Activated CD4-positive, alpha-beta T cell treated with anti-CD3 and anti-CD28 coated beads for 36 hours (primary cell): ENCODE data around the gene MTRR. TPM values are rescaled to one million over a fixed set of nuclear protein-coding genes. Genes with fewer than 3 reads are reported as not detected.

Source experiments
- ATAC-seq: fragments of 200-7000 bp; cut with Tn5 transposase; one replicate; pipeline ENCODE4 v1.10.0; 2021; ENCODE audit warnings: mild to moderate bottlenecking, moderate library complexity
- CTCF ChIA-PET: fragments of 350-600 bp; sonication (Branson Sonifier 250); formaldehyde crosslinking; loops from one replicate; lab custom pipeline; 2021; ENCODE audit warnings: antibody characterized with exemption; lab: Charles Lee
- POLR2A ChIA-PET: fragments of 350-600 bp; sonication (Branson Sonifier 250); formaldehyde crosslinking; loops from one replicate; lab custom pipeline; 2021; ENCODE audit warnings: antibody characterized with exemption, inconsistent platforms; lab: Charles Lee
- DNase-seq: peaks from one replicate; pipeline ENCODE4 v3.0.0-alpha.2; 2020
- H3K27ac Mint-ChIP-seq: one replicate; pipeline ENCODE4 v1.8.0; 2021; ENCODE audit warnings: mixed read lengths
- H3K27me3 Mint-ChIP-seq: one replicate; pipeline ENCODE4 v1.8.0; 2021; ENCODE audit warnings: mixed read lengths
- H3K36me3 Mint-ChIP-seq: one replicate; pipeline ENCODE4 v1.8.0; 2021; ENCODE audit warnings: low read depth, mixed read lengths
- H3K4me1 Mint-ChIP-seq: one replicate; pipeline ENCODE4 v1.8.0; 2021; ENCODE audit warnings: mixed read lengths
- H3K4me3 Mint-ChIP-seq: one replicate; pipeline ENCODE4 v1.8.0; 2021; ENCODE audit warnings: mild to moderate bottlenecking, moderate library complexity, mixed read lengths
- H3K9me3 Mint-ChIP-seq: one replicate; pipeline ENCODE4 v1.8.0; 2021; ENCODE audit warnings: low read depth, mixed read lengths
- intact Hi-C, 2 experiments: fragments of 100-400 bp; cut with DNase I in 1 of 2; cut with micrococcal nuclease in 1 of 2; formaldehyde crosslinking; loops; one replicate each; pipeline versions ENCODE4 v1.14.2 to v1.15.1; 2022 to 2024; cut with DNase I, micrococcal nuclease
- total RNA-seq, 2 experiments: library from RNA; stranded (reverse); gene quantifications; one replicate each; pipeline ENCODE4 v1.2.3, GENCODE V29; 2021

The MTRR gene
- total RNA-seq, 2 experiments from 2014 or later: 49.3 to 52.9 TPM

- no peak overlapping the region for H3K27ac Mint-ChIP-seq
- intact Hi-C loops: no loop called here
- DNase-seq: no peak
- peaks cover 4% of the 10 kb centered on the region for H3K36me3 Mint-ChIP-seq
- peaks cover 12% of the 10 kb centered on the region for H3K9me3 Mint-ChIP-seq
- H3K4me1 Mint-ChIP-seq: no peaks in the 10 kb centered on the region
- POLR2A ChIA-PET: no interaction called here
- CTCF ChIA-PET: interaction anchor here (1.5 kb wide), 1 partner anchor 10 kb away, joined by 4 read pairs; no protein-coding TSS in a partner anchor
- H3K27me3 Mint-ChIP-seq: peaks cover 7% of the 10 kb centered on the region
- ATAC-seq: no peak
- no peak overlapping the region for H3K4me3 Mint-ChIP-seq
These were observed 48.5 kb downstream of the MTRR start for GRCh38 chr5:7917130-7918123.

- intact Hi-C loops: loop anchor here (2.0 to 5.0 kb wide), 4 partner anchors 1281 to 1616 kb away; no protein-coding TSS in a partner anchor
- DNase-seq (no peak), ATAC-seq (no peak)
- no peak overlapping the region for H3K27ac Mint-ChIP-seq
- CTCF ChIA-PET: interaction anchor here (0.6 to 1.7 kb wide), 3 partner anchors 10 to 79 kb away, joined by 3 to 5 read pairs (median 3); no protein-coding TSS in a partner anchor
- H3K4me3 Mint-ChIP-seq: no peak overlapping the region
- peaks cover 5% of the 10 kb centered on the region for H3K4me1 Mint-ChIP-seq
- H3K27me3 Mint-ChIP-seq: peaks cover 15% of the 10 kb centered on the region
- H3K9me3 Mint-ChIP-seq: no peaks in the 10 kb centered on the region
- POLR2A ChIA-PET: no interaction called here
- H3K36me3 Mint-ChIP-seq: no peaks in the 10 kb centered on the region
These were observed 57.2 kb downstream of the MTRR start for GRCh38 chr5:7925961-7926695.

- Mint-ChIP-seq H3K27ac (no peak overlapping the region), H3K4me1 (peaks cover 5% of the 10 kb centered on the region), H3K27me3 (peaks cover 18% of the 10 kb centered on the region), H3K4me3 (no peak overlapping the region), H3K36me3 (no peaks in the 10 kb centered on the region), H3K9me3 (no peaks in the 10 kb centered on the region)
- ChIA-PET POLR2A (no interaction called here), CTCF (interaction anchor here (0.6 to 1.7 kb wide), 3 partner anchors 9 to 79 kb away, joined by 3 to 5 read pairs (median 3); no protein-coding TSS in a partner anchor)
- no peak for DNase-seq
- ATAC-seq: no peak
- intact Hi-C loops: loop anchor here (2.0 to 5.0 kb wide), 4 partner anchors 1281 to 1616 kb away; no protein-coding TSS in a partner anchor
These were observed 57.8 kb downstream of the MTRR start for GRCh38 chr5:7926720-7927119.

- peak; percentile 68 for DNase-seq
These were observed 58.8 kb downstream of the MTRR start for GRCh38 chr5:7927466-7928375.

GRCh38 chr5:7930011-7930410 lies 61.1 kb downstream of the MTRR start:
- ChIA-PET CTCF (no interaction called here), POLR2A (no interaction called here)
- no peaks in the 10 kb centered on the region for H3K36me3 Mint-ChIP-seq
- DNase-seq: no peak
- no peaks in the 10 kb centered on the region for H3K9me3 Mint-ChIP-seq
- no peak overlapping the region for H3K27ac Mint-ChIP-seq
- ATAC-seq: no peak
- H3K4me1 Mint-ChIP-seq: peaks cover 5% of the 10 kb centered on the region
- H3K27me3 Mint-ChIP-seq: peaks cover 20% of the 10 kb centered on the region
- H3K4me3 Mint-ChIP-seq: no peak overlapping the region
- intact Hi-C loops: no loop called here

More at GRCh38 chr5:7927466-7928375, 58.8 kb downstream of the MTRR start:
- POLR2A ChIA-PET: no interaction called here
- peak; percentile 78 for ATAC-seq
- CTCF ChIA-PET: interaction anchor here (0.7 to 1.9 kb wide), 11 partner anchors 8 to 1617 kb away, joined by 3 to 10 read pairs (median 5); no protein-coding TSS in a partner anchor
- Mint-ChIP-seq H3K4me3 (no peak overlapping the region), H3K36me3 (no peaks in the 10 kb centered on the region), H3K27me3 (peaks cover 17% of the 10 kb centered on the region), H3K4me1 (peaks cover 5% of the 10 kb centered on the region), H3K27ac (no peak overlapping the region), H3K9me3 (no peaks in the 10 kb centered on the region)
- intact Hi-C loops: loop anchor here (2.0 to 5.0 kb wide), 4 partner anchors 1280 to 1615 kb away; no protein-coding TSS in a partner anchor

- POLR2A ChIA-PET: no interaction called here
- intact Hi-C loops: no loop called here
- ATAC-seq (no peak), DNase-seq (no peak)
- no peaks in the 10 kb centered on the region for H3K36me3 Mint-ChIP-seq
- no peak overlapping the region for H3K4me3 Mint-ChIP-seq
- CTCF ChIA-PET: interaction anchor here (1.8 kb wide), 1 partner anchor 14 kb away, joined by 5 read pairs; no protein-coding TSS in a partner anchor
- H3K9me3 Mint-ChIP-seq: no peaks in the 10 kb centered on the region
- no peak overlapping the region for H3K27ac Mint-ChIP-seq
- peaks cover 16% of the 10 kb centered on the region for H3K27me3 Mint-ChIP-seq
- H3K4me1 Mint-ChIP-seq: no peaks in the 10 kb centered on the region
These were observed 72.7 kb downstream of the MTRR start for GRCh38 chr5:7941692-7942091.

GRCh38 chr5:7947301-7947700 lies 78.4 kb downstream of the MTRR start:
- DNase-seq: no peak
- Mint-ChIP-seq H3K4me1 (no peaks in the 10 kb centered on the region), H3K9me3 (peaks cover 3% of the 10 kb centered on the region), H3K36me3 (no peaks in the 10 kb centered on the region), H3K4me3 (no peak overlapping the region), H3K27me3 (peaks cover 16% of the 10 kb centered on the region), H3K27ac (no peak overlapping the region)
- ChIA-PET CTCF (interaction anchor here (1.9 kb wide), 1 partner anchor 19 kb away, joined by 5 read pairs; no protein-coding TSS in a partner anchor), POLR2A (no interaction called here)
- no peak for ATAC-seq
- intact Hi-C loops: no loop called here

Other genes starting within 250 kb of the MTRR start
- not detected for gene CFAP90, start 18.0 kb upstream of the MTRR start, total RNA-seq
- gene FASTKD3, start 117 bp upstream of the MTRR start, total RNA-seq: 1 to 10 TPM; 9.2 to 9.6 TPM